Testis (tissue), 2 donors: ENCODE measurements around the gene OTOS.

Source experiments
- CTCF ChIP-seq, 3 experiments: fragments of 450-650 bp in 2 of 3; fragments of 200-600 bp in 1 of 3; sonication (generic) in 1 of 3; IDR thresholded peaks; one replicate each; pipeline ENCODE4 v1.5.1; 2016 to 2019; ENCODE audit warnings: antibody characterized with exemption in 3 of 3, mild to moderate bottlenecking in 2 of 3, moderate library complexity in 1 of 3
- POLR2A ChIP-seq: fragments of 450-650 bp; IDR thresholded peaks from one replicate; pipeline ENCODE4 v1.6.1; 2017; ENCODE audit warnings: antibody characterized with exemption, mild to moderate bottlenecking, moderate library complexity

GRCh38 chr2:240103136-240103535 lies 37.3 kb downstream of the OTOS start:
- TF ChIP-seq CTCF (IDR thresholded peaks at IDR 0.05) (no peak), POLR2A (no peak)
